HG02571 (cell line): ENCODE data around the gene SNRPD3.

ENCODE experiments used
- ATAC-seq: cut with Tn5 transposase; IDR thresholded peaks from one replicate; pipeline ENCODE4 v1.9.1; 2021; ENCODE audit warnings: mild to moderate bottlenecking, moderate library complexity; ENCODE audit not compliant: unreplicated experiment

Gene SNRPD3

DNA sequence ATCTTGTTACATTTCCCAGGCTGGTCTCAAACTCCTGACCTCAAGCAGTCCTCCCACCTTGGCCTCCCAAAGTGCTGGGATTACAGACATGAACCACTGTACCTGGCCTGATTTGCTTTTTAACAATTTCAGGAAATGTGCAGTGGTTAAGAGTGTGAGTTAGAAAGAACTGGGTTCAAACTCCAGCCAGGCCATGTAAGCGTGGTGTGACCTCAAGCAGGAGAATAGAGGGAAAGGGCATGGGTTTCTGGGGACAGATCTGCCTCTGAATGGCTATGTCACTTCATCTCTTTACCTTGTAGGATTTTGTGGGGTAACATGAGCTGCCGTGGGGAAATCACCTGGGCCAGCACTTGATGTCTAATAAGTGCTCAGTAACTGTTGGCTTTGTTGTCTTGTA is 9.3 kb downstream of the SNRPD3 start:
- ATAC-seq: no peak

DNA sequence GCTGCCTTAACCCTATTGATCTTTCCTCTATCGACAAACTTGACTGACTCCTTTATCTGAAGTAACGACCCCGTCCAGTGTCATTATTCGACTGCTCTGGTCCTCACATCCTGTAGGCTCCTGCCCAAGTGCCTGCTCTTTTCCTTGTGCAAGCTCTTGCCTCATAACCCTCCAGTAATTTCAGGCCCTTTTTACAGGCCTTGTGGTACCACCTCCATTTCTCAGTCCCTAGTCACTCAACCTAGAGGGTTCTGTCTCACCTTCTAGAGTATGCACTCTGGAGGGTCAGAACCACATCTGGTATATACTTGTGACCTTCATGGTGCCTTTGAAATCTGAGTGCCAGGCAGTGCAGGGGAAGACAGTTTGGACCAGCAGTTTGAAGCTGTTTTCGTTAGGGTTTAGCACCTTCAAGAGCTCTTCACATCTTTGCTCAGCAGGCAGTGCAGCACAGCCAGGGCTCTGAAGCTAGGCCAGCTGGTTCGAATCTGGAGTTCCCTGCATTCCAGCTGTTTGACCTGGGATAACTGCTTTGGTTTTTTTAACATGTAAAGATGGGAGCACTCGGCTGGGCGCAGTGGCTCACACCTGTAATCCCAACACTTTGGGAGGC is 11.2 kb downstream of the SNRPD3 start:
- ATAC-seq: no peak

DNA sequence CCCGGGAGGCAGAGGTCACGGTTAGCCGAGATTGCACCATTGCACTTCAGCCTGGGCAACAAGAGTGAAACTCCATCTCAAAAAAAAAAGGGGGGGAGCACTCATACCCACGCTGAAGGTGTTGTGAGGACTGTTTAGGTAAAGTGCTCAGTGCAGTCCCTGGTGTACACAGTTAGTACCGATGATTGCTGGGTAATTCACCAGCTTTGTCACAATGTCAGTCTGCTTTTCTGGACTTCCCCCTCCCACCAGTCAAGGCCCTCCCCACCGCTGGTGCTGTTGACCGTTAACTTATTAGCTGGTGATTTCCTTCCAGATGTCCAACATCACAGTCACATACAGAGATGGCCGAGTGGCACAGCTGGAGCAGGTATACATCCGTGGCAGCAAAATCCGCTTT is 11.9 kb downstream of the SNRPD3 start:
- no peak for ATAC-seq

DNA sequence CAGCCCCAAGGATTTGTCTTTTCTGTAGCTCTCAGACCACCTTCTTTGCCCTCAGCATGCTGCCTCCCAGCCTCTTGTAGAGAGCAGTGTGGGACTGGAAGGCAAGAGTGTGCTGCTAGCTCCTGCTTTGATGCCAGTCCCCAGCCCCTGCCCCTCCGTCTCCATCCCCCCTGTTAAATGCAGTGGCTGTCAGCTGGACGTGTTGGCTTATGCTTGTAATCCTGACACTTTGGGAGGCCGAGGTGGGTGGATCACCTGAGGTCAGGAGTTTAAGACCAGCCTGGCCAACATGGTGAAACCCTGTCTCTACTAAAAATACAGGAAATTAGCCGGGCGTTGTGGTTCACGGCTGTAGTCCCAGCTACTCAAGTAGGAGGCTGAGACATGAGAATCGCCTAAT is 15.5 kb downstream of the SNRPD3 start:
- no peak for ATAC-seq

DNA sequence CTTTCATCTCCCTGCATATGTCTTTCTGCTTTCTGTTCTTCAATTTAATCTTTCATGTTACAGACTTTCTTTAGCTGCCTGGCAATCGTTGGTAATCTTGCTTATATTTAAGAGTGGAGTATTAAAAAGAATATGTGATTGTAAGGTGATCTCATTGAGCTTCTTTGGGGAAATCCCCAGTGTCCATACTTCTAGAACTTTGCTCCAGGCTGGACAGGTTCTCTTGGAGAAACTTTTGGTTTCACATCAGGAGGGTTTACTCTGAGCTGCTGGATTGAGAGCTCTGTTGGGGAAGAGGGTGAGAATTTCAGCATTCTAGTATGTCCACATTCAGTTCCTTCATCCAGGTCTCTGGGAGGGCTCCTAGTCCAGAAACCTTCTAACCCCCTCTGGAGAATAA is 21.0 kb downstream of the SNRPD3 start:
- ATAC-seq: no peak

DNA sequence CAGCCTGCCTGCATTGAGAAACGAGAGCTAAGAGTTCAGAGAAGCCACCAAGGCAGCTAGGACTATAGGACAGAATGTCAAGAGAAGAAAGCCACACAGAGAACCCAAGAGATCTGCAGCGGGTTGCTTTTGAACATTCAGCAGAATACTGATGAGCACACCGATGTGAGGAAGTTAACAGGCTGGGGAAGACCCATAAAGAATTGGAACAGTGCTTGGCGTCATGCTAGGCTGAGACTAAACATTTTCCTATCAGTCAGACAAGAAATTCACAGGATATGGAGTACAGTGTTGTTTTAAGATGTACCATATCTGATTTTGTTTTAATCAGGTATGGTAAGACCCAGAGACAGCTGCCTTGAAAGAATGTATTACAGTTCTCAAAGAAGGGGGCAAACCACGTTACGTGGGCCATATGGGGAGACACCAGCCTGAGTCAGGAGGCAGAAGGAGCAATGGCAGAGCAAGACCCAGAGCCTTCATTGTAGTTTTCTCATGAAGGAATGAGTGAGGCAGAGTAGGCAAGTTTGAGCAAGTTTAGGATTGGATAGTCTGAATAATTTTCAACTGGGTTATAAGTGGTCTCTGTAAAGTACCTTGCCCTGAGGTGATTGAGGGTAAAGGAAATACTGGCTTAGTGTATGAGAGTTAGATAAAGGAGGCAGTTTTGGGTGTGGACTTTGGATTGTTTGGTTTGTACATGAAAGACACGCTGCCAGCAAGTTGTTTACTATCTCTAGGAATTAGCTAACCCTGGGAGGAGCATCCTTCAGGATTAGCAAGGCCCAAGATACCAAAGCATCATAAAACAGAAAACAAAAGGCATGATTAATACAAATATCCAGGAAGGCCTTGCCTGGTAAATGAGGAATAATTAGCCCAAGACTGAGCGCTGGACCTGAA is 22.8 kb downstream of the SNRPD3 start:
- no peak for ATAC-seq

DNA sequence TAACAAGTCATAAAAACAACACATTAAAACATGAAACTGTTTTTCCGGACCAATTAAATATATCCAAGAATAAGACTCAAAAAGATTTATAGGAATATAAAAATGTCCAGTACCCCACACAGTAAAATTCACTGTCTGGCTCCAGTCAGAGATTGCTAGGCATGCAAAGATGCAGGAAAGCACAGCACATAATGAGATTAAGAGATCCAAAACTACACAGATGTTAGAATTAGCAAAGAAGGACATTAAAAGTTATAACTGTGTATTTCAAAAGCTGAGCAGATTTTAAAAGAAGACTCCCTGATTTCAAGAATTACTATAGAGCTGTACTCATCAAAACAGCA is 23.4 kb downstream of the SNRPD3 start:
- ATAC-seq: no peak

DNA sequence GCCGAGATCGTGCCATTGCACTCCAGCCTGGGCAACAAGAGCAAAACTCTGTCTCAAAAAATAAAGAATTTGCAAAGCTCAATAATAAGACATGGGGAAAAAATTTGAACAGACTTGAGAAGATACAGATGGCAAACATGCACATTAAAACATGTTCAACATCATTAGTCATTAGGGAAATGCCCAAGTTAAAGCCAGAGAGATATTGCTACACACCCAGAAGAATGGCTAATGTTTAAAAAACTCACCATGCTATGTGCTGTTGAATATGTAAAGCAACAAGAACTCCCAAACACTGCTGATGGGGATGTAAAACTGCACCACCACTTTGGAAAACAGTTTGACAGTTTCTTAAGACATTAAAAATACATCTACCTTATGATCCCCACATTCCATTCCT is 24.5 kb downstream of the SNRPD3 start:
- no peak for ATAC-seq

DNA sequence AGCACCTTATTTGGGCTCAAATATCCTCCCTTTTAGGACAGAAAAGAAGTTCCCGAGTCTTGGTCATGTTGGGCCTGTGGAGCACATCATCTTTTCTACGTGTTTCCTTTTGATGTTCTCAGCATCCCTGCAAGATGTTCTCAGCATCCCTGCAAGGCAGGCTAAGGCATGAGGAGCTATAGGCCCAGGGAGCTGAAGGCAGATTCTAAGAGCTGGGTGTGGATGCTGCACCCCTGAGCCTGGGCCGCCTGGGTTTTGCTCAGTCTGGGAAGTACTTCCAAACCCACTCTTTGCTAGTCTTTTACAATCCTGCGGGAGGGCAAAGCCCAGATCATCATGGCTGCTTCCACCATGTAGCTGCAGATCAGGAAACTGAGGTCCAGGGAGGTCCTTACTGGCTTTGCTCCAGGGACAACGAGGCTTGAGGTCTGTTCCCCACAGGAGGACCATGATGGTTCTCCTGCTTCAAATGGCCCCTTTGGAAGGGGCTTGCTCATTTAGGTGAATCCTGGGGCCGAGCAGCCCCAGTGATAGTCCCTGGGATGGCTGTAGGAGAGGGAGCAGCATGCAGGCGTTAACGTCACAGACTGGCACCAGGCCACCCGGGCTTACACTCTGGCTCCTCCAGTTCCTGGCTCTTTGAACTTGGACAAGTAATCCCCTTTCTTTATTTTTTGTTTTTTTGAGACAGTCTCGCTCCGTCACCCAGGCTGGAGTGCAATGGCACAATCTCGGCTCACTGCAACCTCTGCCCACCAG is 26.4 kb downstream of the SNRPD3 start:
- ATAC-seq: no peak

DNA sequence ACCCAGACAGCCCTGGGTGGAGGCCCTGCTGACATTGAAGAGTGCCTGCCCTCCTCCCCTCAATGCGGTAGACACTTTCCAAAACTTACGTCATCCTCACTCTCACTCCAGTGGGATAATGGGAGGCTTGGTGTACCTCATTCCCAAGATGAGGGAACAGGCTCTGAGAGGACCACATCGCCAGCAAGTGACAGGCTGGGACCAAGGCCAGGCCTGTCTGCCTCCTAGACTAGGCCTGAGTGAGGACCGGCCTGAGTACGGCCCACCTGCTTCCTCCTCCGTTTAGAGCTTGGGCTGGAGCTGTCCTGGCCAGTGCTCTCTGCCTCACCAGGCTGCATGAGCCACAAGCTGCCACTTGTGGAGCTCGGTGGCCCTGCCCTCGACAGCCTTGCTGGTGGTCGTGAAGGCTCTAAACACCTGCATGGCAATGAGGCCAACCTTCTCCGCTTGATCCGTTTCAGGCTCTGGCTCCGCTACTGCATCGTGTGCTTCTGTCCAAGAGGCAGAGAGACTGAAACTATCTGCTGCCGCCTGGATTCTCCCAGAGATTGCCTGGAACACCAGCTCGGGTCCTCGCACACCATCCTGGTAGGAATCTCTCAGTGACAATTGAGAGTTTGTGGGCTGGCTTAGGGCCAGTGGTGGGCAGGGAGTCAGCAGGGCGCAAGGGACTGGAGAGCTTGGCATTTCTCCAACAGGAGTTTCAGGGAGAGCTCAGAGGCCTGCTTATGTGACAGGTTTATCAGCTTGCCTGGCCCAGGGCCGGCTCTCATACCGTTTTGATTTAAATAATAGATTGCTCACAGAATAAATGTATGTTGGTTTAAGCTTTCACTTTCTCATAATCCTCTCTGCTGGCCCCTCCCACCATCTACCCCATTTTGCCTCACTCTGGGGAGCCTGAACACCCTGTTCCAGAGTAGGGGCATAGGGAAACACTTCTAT is 27.7 kb downstream of the SNRPD3 start:
- no peak for ATAC-seq

DNA sequence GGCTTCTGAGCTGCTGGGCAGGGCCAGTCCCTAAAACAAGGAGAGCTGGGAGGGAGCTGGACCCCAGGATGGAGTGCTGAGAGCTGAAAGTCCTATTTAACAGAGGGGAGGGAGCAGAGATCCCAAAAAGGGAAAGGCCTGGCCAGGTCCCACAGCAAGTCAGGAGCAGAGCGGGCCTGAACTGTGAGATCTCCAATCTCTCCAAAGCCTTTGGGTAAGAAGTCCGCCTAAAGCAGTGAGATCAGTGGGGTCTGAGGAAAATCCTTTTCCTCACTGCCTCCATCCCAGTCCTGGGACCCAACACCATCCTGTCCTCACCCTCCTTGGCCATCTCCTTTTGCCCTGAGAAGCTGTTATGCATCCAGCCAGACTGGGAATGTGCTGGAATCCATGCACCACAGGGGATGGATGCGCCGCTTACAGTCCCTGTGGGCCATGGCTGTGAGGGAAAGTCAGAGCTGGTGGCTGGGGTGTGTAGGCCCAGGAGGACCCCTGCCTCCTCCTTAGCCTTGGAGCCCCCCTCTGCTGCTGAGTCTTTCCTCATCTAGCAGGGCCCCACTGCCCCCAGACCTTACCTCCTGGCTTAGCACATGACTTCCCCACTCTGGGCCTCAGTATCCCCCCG is 28.5 kb downstream of the SNRPD3 start:
- ATAC-seq: no peak

DNA sequence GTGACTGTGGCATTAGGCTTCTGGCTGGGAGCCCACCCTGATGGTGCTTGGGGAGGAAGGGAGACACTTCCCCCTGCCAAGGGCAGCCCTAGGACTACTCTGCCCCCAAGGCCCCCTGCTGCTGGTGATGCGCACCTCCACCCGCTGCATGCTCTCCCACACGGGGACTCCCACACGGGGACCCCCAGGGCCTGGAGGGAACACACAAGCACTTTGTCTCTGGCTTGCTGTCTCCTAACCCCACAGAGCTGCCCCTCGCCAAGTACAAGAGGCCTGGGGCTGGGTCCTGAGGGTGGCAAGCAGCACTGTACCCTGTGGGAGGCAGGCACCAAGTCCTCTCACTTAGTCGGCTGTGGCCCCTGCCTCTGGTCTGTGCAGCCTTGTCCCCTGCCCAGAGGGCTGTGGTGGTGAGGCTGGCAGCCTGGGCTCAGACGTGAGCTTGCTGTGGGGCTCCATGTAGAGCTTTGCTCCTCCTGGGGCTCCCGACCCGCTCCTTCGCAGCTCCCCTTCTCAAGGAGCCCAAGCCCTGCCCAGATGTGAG is 29.1 kb downstream of the SNRPD3 start:
- ATAC-seq: no peak

DNA sequence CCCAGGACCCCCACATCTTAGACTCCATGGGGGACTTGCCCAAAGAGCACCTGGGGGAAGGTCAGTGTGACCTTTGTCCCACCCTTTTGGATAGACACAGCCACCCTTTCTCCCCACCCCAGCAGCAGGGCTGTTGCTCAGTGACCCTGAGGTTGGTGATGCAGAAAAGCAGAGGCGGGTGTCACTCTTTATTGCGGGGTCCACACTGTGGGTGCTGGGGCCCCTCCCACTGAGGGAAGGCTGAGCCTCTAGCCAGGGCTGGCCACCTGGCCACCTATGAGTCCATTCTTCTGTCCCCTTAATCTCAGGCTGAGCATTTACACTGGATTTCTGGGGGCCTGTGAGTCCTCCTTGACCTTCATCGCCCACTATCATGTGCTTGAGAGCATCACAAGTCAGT is 29.7 kb downstream of the SNRPD3 start:
- no peak for ATAC-seq

DNA sequence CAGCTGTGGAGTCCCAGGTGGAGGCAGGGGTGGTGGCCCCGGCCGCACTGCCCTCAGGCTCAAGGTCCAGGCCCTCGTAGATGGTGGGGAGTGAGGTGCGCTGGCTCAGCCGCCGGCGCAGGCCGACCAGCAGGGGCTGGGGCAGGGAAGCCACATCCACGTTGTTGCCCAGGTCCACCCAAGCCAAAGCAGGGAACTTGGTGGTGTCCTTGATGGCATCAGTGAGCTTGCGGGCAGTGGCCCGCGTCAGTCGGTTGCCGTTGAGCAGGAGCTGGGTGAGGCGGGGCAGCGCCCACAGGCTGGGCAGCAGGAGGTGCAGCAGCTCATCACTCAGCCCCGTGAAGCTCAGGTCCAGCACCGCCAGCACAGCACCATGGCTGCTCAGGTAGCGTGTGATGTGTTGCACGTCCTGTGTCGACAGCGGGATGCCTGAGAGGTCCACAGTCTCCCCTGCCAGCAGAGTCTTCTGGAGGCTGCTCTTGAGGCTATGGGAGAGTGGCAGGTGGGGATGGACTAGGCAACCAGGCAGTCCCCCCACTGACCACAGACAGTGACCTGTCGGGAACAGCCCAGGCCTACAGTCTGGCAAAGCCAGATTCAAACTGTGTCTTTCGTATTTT is 30.2 kb downstream of the SNRPD3 start:
- ATAC-seq: no peak

DNA sequence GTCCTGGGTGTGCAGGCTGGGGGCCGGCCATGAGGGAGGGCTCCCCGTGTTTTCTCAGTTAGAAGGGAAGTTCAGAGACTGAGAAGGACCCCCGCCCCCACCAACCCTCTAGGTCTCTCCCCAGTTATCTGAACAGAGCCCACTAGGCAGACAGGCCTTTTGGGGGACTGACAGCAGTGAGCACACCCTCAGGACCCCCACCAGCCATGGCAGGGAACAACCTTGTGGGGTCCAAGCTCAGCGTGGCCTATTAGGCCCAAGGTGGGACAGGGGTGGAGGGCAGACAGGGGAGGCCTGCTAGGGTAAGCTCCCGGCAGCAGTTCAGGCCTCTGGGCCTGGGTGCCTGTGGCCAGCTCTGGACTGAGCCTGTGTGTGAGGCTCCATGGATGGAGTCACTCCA is 31.5 kb downstream of the SNRPD3 start:
- ATAC-seq: no peak

DNA sequence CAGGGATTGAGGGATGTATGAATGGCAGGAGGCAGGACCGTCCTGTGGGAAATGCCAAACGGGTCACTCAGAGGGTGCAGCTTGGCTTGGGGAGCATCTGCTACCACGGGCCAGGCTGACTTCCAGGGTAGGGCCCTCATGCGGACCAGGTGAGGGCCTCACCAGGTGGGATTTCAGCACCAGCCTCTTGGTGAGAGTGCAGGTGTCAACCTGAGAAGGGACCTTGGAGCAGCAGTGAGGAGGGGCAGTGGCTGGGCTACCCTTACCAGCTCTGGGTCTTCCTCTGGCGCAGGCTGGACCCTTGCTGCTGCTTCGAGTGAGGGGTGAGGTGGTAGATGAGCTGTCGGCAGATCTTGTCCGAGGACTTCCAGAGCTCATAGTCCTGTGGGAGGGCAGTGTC is 32.1 kb downstream of the SNRPD3 start:
- ATAC-seq: no peak

DNA sequence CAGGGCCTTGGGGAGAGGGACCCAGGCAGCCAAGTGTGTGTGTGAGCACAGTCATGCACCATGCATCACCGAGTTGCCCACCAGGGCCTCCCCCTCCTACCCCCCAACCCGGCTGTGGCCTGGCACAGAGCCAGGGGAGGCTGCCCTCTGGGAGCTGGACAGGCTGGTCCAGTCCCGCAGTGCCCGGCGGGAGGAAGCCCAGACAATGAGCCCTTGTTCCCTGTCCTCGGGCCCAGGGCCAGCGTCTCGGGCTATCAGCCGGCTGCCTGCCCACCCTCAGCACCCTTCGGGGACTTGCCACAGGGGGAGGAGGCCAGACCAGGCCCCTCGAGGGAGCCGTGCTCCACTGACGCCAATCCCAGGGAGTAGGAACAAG is 32.6 kb downstream of the SNRPD3 start:
- ATAC-seq: no peak

DNA sequence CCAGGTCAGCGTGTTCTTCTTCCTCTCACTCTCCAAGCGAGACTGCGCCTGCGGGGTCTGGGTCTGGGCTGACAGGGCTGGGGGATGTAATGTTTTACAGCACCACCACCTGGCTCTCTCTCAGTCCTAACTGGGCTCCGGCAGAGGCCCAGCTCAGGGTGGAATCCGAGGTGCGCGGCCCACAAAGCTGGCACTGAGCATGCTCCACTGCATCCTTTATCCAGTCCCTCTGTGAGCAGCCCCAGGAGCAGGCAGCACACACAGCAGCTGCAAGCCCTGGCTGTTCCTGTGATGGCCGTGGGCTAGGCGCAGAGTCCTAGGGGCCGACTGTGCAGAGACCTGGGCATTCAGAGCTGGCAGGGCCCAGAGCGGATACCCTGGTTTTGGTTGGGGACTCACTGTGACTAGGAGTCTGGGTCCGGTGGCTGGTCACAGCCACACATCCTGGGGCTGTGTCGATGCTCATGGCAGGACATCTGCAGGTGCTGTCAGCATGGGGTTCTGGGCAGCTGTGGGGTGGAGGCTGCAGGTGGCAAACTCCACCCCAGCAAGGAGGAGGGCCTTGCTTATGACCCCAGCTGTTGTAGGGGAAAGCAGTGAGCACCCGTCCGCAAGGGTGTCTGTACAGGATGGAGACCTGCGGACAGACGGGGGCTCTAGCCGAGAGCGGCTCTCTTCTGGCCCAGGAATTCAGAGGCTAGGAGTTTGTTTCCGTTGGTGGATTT is 33.1 kb downstream of the SNRPD3 start:
- no peak for ATAC-seq

DNA sequence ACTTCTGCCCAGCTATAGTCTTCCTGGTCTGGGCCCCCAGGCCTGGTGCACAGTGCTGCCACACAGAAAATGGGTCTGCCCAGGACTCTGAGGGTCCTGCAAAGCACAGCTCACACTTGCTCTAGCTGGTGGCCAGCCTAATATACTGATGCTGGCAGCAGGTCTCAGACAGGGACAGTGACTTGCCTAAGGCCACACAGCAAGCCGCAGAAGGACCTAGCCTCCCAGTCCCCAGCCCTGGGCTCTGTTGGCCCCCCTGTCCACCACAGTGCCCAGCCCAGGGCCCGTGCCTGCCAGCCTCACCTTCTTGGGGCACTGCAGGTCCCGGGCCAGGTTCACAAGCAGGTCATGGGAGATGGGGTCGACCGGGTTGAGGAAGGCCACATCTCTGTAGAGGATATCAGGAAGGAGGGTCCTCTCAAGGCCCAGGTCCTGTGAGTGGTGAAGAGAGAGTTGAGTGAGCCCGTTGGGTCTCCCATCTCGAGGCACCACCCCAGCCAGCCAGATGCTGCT is 33.8 kb downstream of the SNRPD3 start:
- ATAC-seq: no peak
